Measurements from ENCODE around the gene PLD4.

GRCh38 chr14:104939666-104940410 lies 15.2 kb downstream of the PLD4 start:
- TF ChIP-seq, protein P1, sequence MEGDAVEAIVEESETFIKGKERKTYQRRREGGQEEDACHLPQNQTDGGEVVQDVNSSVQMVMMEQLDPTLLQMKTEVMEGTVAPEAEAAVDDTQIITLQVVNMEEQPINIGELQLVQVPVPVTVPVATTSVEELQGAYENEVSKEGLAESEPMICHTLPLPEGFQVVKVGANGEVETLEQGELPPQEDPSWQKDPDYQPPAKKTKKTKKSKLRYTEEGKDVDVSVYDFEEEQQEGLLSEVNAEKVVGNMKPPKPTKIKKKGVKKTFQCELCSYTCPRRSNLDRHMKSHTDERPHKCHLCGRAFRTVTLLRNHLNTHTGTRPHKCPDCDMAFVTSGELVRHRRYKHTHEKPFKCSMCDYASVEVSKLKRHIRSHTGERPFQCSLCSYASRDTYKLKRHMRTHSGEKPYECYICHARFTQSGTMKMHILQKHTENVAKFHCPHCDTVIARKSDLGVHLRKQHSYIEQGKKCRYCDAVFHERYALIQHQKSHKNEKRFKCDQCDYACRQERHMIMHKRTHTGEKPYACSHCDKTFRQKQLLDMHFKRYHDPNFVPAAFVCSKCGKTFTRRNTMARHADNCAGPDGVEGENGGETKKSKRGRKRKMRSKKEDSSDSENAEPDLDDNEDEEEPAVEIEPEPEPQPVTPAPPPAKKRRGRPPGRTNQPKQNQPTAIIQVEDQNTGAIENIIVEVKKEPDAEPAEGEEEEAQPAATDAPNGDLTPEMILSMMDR (IDR thresholded peaks at IDR 0.05; ENCODE audit: insufficient read depth, low read length, poor library complexity, severe bottlenecking): no peak
- no peak for TF ChIP-seq EZH2phosphoT487 (conservative IDR thresholded peaks at IDR 0.05; ENCODE audit: low read length)
